HFFc6 (cell line): Measurements from ENCODE around the gene IL25. TPM values are rescaled to one million over a fixed set of nuclear protein-coding genes. Genes with fewer than 3 reads are reported as not detected.
"Not testable (repeated sequence)": the region's sequence is repeated elsewhere in the genome, so short reads cannot be mapped to it uniquely, and the experiment has no call there.

Source experiments
- DNase-seq: peaks from one replicate; pipeline ENCODE4 v3.0.0-alpha.2; 2018
- H3K27ac Mint-ChIP-seq: 2 replicates; pipeline ENCODE4 v1.8.0; 2020; ENCODE audit warnings: mild to moderate bottlenecking, mixed read lengths
- H3K27me3 Mint-ChIP-seq: 2 replicates; pipeline ENCODE4 v1.8.0; 2021; ENCODE audit warnings: mild to moderate bottlenecking, moderate library complexity, mixed read lengths; ENCODE audit not compliant: insufficient read depth
- H3K36me3 Mint-ChIP-seq: 2 replicates; pipeline ENCODE4 v1.8.0; 2021; ENCODE audit warnings: low read depth, mixed read lengths
- H3K4me1 Mint-ChIP-seq: 2 replicates; pipeline ENCODE4 v1.8.0; 2020; ENCODE audit warnings: low read depth, mixed read lengths
- H3K4me3 Mint-ChIP-seq: 2 replicates; pipeline ENCODE4 v1.8.0; 2020; ENCODE audit warnings: mild to moderate bottlenecking, moderate library complexity, mixed read lengths
- H3K9me3 Mint-ChIP-seq: 2 replicates; pipeline ENCODE4 v1.8.0; 2020; ENCODE audit warnings: mild to moderate bottlenecking, mixed read lengths
- CTCF ChIP-seq: fragments of 200-600 bp; sonication (generic); IDR thresholded peaks from 2 replicates; pipeline ENCODE4 v1.5.0; 2021; ENCODE audit warnings: antibody characterized with exemption, mild to moderate bottlenecking
- microRNA-seq: library from miRNA; unstranded; fragments of <30 nt; microRNA quantifications from one replicate; pipeline ENCODE4, GENCODE V29; 2019
- total RNA-seq, 6 experiments: library from RNA; stranded (reverse); fragmentation: NEBNext Ultra II Directional; extraction: Animal tissue kit (Norgen Biotek cat#: 25700); gene quantifications; 2 replicates in 1 of 6; 3 replicates in 5 of 6; pipeline ENCODE4 v1.2.3, GENCODE V29; 2021

The IL25 gene
- total RNA-seq, 6 experiments from 2014 or later, result not detected

GRCh38 chr14:23418021-23418420 lies 45.4 kb downstream of the IL25 start:
- Mint-ChIP-seq H3K27ac (no peak overlapping the region), H3K9me3 (no peaks in the 10 kb centered on the region), H3K36me3 (no peaks in the 10 kb centered on the region), H3K4me3 (no peak overlapping the region), H3K27me3 (peaks cover 63% of the 10 kb centered on the region), H3K4me1 (no peaks in the 10 kb centered on the region)
- TF ChIP-seq CTCF, result no peak
- DNase-seq, result no peak

- H3K36me3 Mint-ChIP-seq, H3K9me3 Mint-ChIP-seq, DNase-seq, H3K4me3 Mint-ChIP-seq, H3K27ac Mint-ChIP-seq, H3K4me1 Mint-ChIP-seq: not testable (repeated sequence)
- H3K27me3 Mint-ChIP-seq, result peaks cover 64% of the 10 kb centered on the region
These were observed 47.0 kb downstream of the IL25 start for GRCh38 chr14:23419646-23420045.

- H3K27me3 Mint-ChIP-seq, result peaks cover 51% of the 10 kb centered on the region
- no peak for TF ChIP-seq CTCF
- no peak overlapping the region for H3K27ac Mint-ChIP-seq
- H3K36me3 Mint-ChIP-seq, result no peaks in the 10 kb centered on the region
- no peak overlapping the region for H3K4me3 Mint-ChIP-seq
- H3K9me3 Mint-ChIP-seq, result no peaks in the 10 kb centered on the region
- no peak for DNase-seq
- H3K4me1 Mint-ChIP-seq, result no peaks in the 10 kb centered on the region
These were observed 49.0 kb downstream of the IL25 start for GRCh38 chr14:23421594-23421993.

- H3K4me1 Mint-ChIP-seq, result no peaks in the 10 kb centered on the region
- TF ChIP-seq CTCF, result no peak
- no peak for DNase-seq
- H3K27ac Mint-ChIP-seq, result no peak overlapping the region
- no peaks in the 10 kb centered on the region for H3K36me3 Mint-ChIP-seq
- peaks cover 47% of the 10 kb centered on the region for H3K27me3 Mint-ChIP-seq
- no peaks in the 10 kb centered on the region for H3K9me3 Mint-ChIP-seq
- H3K4me3 Mint-ChIP-seq, result no peak overlapping the region
These were observed 51.0 kb downstream of the IL25 start for GRCh38 chr14:23423657-23424056.

GRCh38 chr14:23425169-23425568 lies 52.6 kb downstream of the IL25 start:
- H3K4me1 Mint-ChIP-seq, result no peaks in the 10 kb centered on the region
- DNase-seq, result no peak
- no peak overlapping the region for H3K4me3 Mint-ChIP-seq
- peaks cover 37% of the 10 kb centered on the region for H3K27me3 Mint-ChIP-seq
- no peaks in the 10 kb centered on the region for H3K36me3 Mint-ChIP-seq
- H3K9me3 Mint-ChIP-seq, result no peaks in the 10 kb centered on the region
- H3K27ac Mint-ChIP-seq, result no peak overlapping the region
- no peak for TF ChIP-seq CTCF

GRCh38 chr14:23425798-23426197 lies 53.2 kb downstream of the IL25 start:
- H3K4me1 Mint-ChIP-seq, H3K27ac Mint-ChIP-seq, H3K36me3 Mint-ChIP-seq, H3K9me3 Mint-ChIP-seq, H3K4me3 Mint-ChIP-seq, DNase-seq: not testable (repeated sequence)
- H3K27me3 Mint-ChIP-seq, result peaks cover 32% of the 10 kb centered on the region

Small RNA genes lying within 50 kb of the gene (microRNA-seq; reads per million reads assigned to microRNA genes)
- gene MIR208A, result not detected
- not detected for gene MIR208B

Other genes with a start within 250 kb of the IL25 start
- 10 to 100 TPM; 13.0 to 24.2 (median 23.3) TPM for gene SLC7A8, start 189.1 kb upstream of the IL25 start, total RNA-seq
- not detected for gene RNF212B, start 134.9 kb upstream of the IL25 start, total RNA-seq
- gene HOMEZ, start 86.7 kb upstream of the IL25 start, total RNA-seq, result 1 to 10 TPM; 7.3 to 9.2 (median 7.5) TPM
- 1 to 10 TPM; 2.3 to 3.8 (median 2.6) TPM for gene PPP1R3E, start 70.0 kb upstream of the IL25 start, total RNA-seq
- gene BCL2L2, start 66.0 kb upstream of the IL25 start, total RNA-seq, result 10 to 100 TPM; 28.7 to 32.4 (median 31.1) TPM
- gene PABPN1, start 51.4 kb upstream of the IL25 start, total RNA-seq, result 100 to 1,000 TPM; 128 to 147 (median 137) TPM
- gene SLC22A17, start 19.9 kb upstream of the IL25 start, total RNA-seq, result 10 to 100 TPM; 11.7 to 15.6 (median 13.1) TPM
- gene EFS, start 7.6 kb upstream of the IL25 start, total RNA-seq, result 10 to 100 TPM in 5 of 6 experiments, 1 to 10 TPM in 1; 8.8 to 13.5 (median 12.3) TPM
- gene CMTM5, start 4.2 kb downstream of the IL25 start, total RNA-seq, result not detected
- gene MYH6, start 35.5 kb downstream of the IL25 start, total RNA-seq, result not detected
- gene MYH7, start 62.9 kb downstream of the IL25 start, total RNA-seq, result not detected
- 10 to 100 TPM; 22.6 to 29.9 (median 24.1) TPM for gene NGDN, start 96.9 kb downstream of the IL25 start, total RNA-seq
- 1 to 10 TPM in 4 of 6 experiments, under 1 TPM in 2; 0.63 to 4.2 (median 1.7) TPM for gene ZFHX2, start 179.0 kb downstream of the IL25 start, total RNA-seq
- gene THTPA, start 183.5 kb downstream of the IL25 start, total RNA-seq, result 10 to 100 TPM; 10.4 to 14.1 (median 11.0) TPM
- 1 to 10 TPM; 1.6 to 8.3 (median 2.2) TPM for gene AP1G2, start 195.0 kb downstream of the IL25 start, total RNA-seq
- gene JPH4, start 206.0 kb downstream of the IL25 start, total RNA-seq, result not detected